ENCODE measurements around the gene CRACDL.
A peak's percentile ranks its signal among the peaks of the same experiment; 100 is the strongest.

CRACDL gene

GRCh38 chr2:98935777-98936352, at the start of gene CRACDL:
Gene CRACDL (minus strand): TSS chr2:98936225. CDS start chr2:98846800, 89,425 bp downstream.
- H3K4me3 Mint-ChIP-seq: peak within 1 kb of the TSS; percentile 74 to 81
- H3K9me3 Mint-ChIP-seq: no peaks in the 10 kb centered on the region
- DNase-seq: no peak
- ATAC-seq (replicated peaks): peak; percentile 50 to 52
- H3K27me3 Mint-ChIP-seq: peaks cover 62 to 88% of the 10 kb centered on the region in 2 donors
- peaks cover 8 to 26% of the 10 kb centered on the region in 2 donors for H3K4me1 Mint-ChIP-seq
- no peaks in the 10 kb centered on the region for H3K36me3 Mint-ChIP-seq
- peak within 1 kb of the TSS; percentile 59 for H3K27ac Mint-ChIP-seq

GRCh38 chr2:98975611-98976010, 39.6 kb upstream of the CRACDL start:
- no peak overlapping the region for H3K27ac Mint-ChIP-seq
- no peak overlapping the region for H3K4me3 Mint-ChIP-seq
- H3K4me1 Mint-ChIP-seq: no peaks in the 10 kb centered on the region
- no peak for DNase-seq
- peaks cover 29 to 39% of the 10 kb centered on the region in 2 donors for H3K9me3 Mint-ChIP-seq
- H3K36me3 Mint-ChIP-seq: peaks cover 19 to 28% of the 10 kb centered on the region in 2 donors
- peaks cover 18 to 26% of the 10 kb centered on the region in 2 donors for H3K27me3 Mint-ChIP-seq
- no peak for ATAC-seq (replicated peaks)

GRCh38 chr2:98972582-98973167, 36.6 kb upstream of the CRACDL start:
- ATAC-seq (replicated peaks): no peak
- Mint-ChIP-seq H3K9me3 (peaks cover 32 to 48% of the 10 kb centered on the region in 2 donors), H3K36me3 (peaks cover 11 to 21% of the 10 kb centered on the region in 2 donors), H3K4me1 (no peaks in the 10 kb centered on the region), H3K27ac (no peak overlapping the region), H3K27me3 (peaks cover 19% of the 10 kb centered on the region in 2 donors), H3K4me3 (no peak overlapping the region)
- no peak for DNase-seq

- peaks cover 0 to 4% of the 10 kb centered on the region in 2 donors for H3K36me3 Mint-ChIP-seq
- peaks cover 16 to 22% of the 10 kb centered on the region in 2 donors for H3K27me3 Mint-ChIP-seq
- H3K4me1 Mint-ChIP-seq: no peaks in the 10 kb centered on the region
- no peak overlapping the region for H3K4me3 Mint-ChIP-seq
- ATAC-seq (replicated peaks): no peak
- H3K9me3 Mint-ChIP-seq: peaks cover 14 to 28% of the 10 kb centered on the region in 2 donors
- no peak for DNase-seq
- no peak overlapping the region for H3K27ac Mint-ChIP-seq
These were observed 23.9 kb upstream of the CRACDL start for GRCh38 chr2:98959810-98960507.

GRCh38 chr2:98952966-98953365, 16.9 kb upstream of the CRACDL start:
- no peak for DNase-seq
- no peak overlapping the region for H3K27ac Mint-ChIP-seq
- no peak for ATAC-seq (replicated peaks)
- H3K36me3 Mint-ChIP-seq: no peaks in the 10 kb centered on the region
- H3K4me3 Mint-ChIP-seq: no peak overlapping the region
- H3K27me3 Mint-ChIP-seq: peaks cover 6 to 42% of the 10 kb centered on the region in 2 donors
- no peaks in the 10 kb centered on the region for H3K9me3 Mint-ChIP-seq
- no peaks in the 10 kb centered on the region for H3K4me1 Mint-ChIP-seq

GRCh38 chr2:98948956-98949739, 13.1 kb upstream of the CRACDL start:
- ATAC-seq (replicated peaks): peak in 1 of 2 donors; percentile 43
- H3K27me3 Mint-ChIP-seq: peaks cover 12 to 39% of the 10 kb centered on the region in 2 donors
- H3K36me3 Mint-ChIP-seq: no peaks in the 10 kb centered on the region
- no peak overlapping the region for H3K4me3 Mint-ChIP-seq
- H3K27ac Mint-ChIP-seq: peak overlapping the region; percentile 10
- DNase-seq: no peak
- no peaks in the 10 kb centered on the region for H3K4me1 Mint-ChIP-seq
- H3K9me3 Mint-ChIP-seq: no peaks in the 10 kb centered on the region

- DNase-seq (no peak), ATAC-seq (replicated peaks) (no peak)
- H3K27ac Mint-ChIP-seq: no peak overlapping the region
- H3K9me3 Mint-ChIP-seq: no peaks in the 10 kb centered on the region
- H3K4me1 Mint-ChIP-seq: no peaks in the 10 kb centered on the region
- H3K27me3 Mint-ChIP-seq: peaks cover 21 to 49% of the 10 kb centered on the region in 2 donors
- no peak overlapping the region for H3K4me3 Mint-ChIP-seq
- H3K36me3 Mint-ChIP-seq: no peaks in the 10 kb centered on the region
These were observed 11.5 kb upstream of the CRACDL start for GRCh38 chr2:98947554-98947953.

GRCh38 chr2:98946855-98947254, 10.8 kb upstream of the CRACDL start:
- Mint-ChIP-seq H3K9me3 (no peaks in the 10 kb centered on the region), H3K4me3 (no peak overlapping the region), H3K4me1 (no peaks in the 10 kb centered on the region), H3K27me3 (peaks cover 21 to 45% of the 10 kb centered on the region in 2 donors), H3K36me3 (no peaks in the 10 kb centered on the region), H3K27ac (no peak overlapping the region)
- ATAC-seq (replicated peaks) (no peak), DNase-seq (no peak)

GRCh38 chr2:98944775-98945174, 8.8 kb upstream of the CRACDL start:
- ATAC-seq (replicated peaks): no peak
- Mint-ChIP-seq H3K27ac (no peak overlapping the region), H3K27me3 (peaks cover 30 to 39% of the 10 kb centered on the region in 2 donors), H3K9me3 (no peaks in the 10 kb centered on the region), H3K4me3 (no peak overlapping the region), H3K36me3 (no peaks in the 10 kb centered on the region), H3K4me1 (peaks cover 0 to 2% of the 10 kb centered on the region in 2 donors)
- no peak for DNase-seq

GRCh38 chr2:98940102-98940501, 4.1 kb upstream of the CRACDL start:
- H3K9me3 Mint-ChIP-seq: no peaks in the 10 kb centered on the region
- H3K4me3 Mint-ChIP-seq: no peak overlapping the region
- peaks cover 8 to 15% of the 10 kb centered on the region in 2 donors for H3K4me1 Mint-ChIP-seq
- ATAC-seq (replicated peaks) (no peak), DNase-seq (no peak)
- no peaks in the 10 kb centered on the region for H3K36me3 Mint-ChIP-seq
- H3K27me3 Mint-ChIP-seq: peaks cover 40 to 68% of the 10 kb centered on the region in 2 donors
- H3K27ac Mint-ChIP-seq: no peak overlapping the region

- no peaks in the 10 kb centered on the region for H3K36me3 Mint-ChIP-seq
- H3K9me3 Mint-ChIP-seq: no peaks in the 10 kb centered on the region
- H3K27me3 Mint-ChIP-seq: peaks cover 50 to 76% of the 10 kb centered on the region in 2 donors
- no peak for ATAC-seq (replicated peaks)
- peak overlapping the region in 1 of 2 donors; percentile 37 for H3K4me3 Mint-ChIP-seq
- peaks cover 8 to 24% of the 10 kb centered on the region in 2 donors for H3K4me1 Mint-ChIP-seq
- DNase-seq: no peak
- H3K27ac Mint-ChIP-seq: peak overlapping the region; percentile 22
These were observed 1.9 kb upstream of the CRACDL start for GRCh38 chr2:98937906-98938305.

GRCh38 chr2:98936353-98937351, 627 bp upstream of the CRACDL start:
- Mint-ChIP-seq H3K9me3 (no peaks in the 10 kb centered on the region), H3K27ac (peak overlapping the region; percentile 59), H3K36me3 (no peaks in the 10 kb centered on the region), H3K27me3 (peaks cover 62 to 89% of the 10 kb centered on the region in 2 donors), H3K4me1 (peaks cover 8 to 26% of the 10 kb centered on the region in 2 donors), H3K4me3 (peak overlapping the region; percentile 74 to 81)
- ATAC-seq (replicated peaks): peak; percentile 70
- DNase-seq: peak; percentile 15

- DNase-seq: no peak
- Mint-ChIP-seq H3K36me3 (no peaks in the 10 kb centered on the region), H3K4me1 (peaks cover 8 to 26% of the 10 kb centered on the region in 2 donors), H3K27ac (no peak overlapping the region), H3K27me3 (peaks cover 65 to 85% of the 10 kb centered on the region in 2 donors), H3K9me3 (no peaks in the 10 kb centered on the region), H3K4me3 (peak overlapping the region; percentile 33 to 47)
- ATAC-seq (replicated peaks): no peak
These were observed 784 bp downstream of the CRACDL start for GRCh38 chr2:98935111-98935770.
